ENCODE results near the gene ABTB2.

The ABTB2 gene

GRCh38 chr11:34340653-34341052 lies 17.2 kb downstream of the ABTB2 start:
- DNase-seq, result no peak

GRCh38 chr11:34339149-34340064 lies 18.4 kb downstream of the ABTB2 start:
- DNase-seq, result no peak

GRCh38 chr11:34337016-34337415 lies 20.8 kb downstream of the ABTB2 start:
- no peak for DNase-seq

- no peak for DNase-seq
Observed at GRCh38 chr11:34335801-34336200, 22.0 kb downstream of the ABTB2 start.

- DNase-seq, result no peak
Observed at GRCh38 chr11:34335331-34335730, 22.5 kb downstream of the ABTB2 start.

GRCh38 chr11:34333787-34334186 lies 24.0 kb downstream of the ABTB2 start:
- DNase-seq, result no peak

GRCh38 chr11:34332524-34332923 lies 25.3 kb downstream of the ABTB2 start:
- DNase-seq, result no peak

- no peak for DNase-seq
Observed at GRCh38 chr11:34331736-34332135, 26.1 kb downstream of the ABTB2 start.

- DNase-seq, result no peak
Observed at GRCh38 chr11:34331329-34331728, 26.5 kb downstream of the ABTB2 start.

- no peak for DNase-seq
Observed at GRCh38 chr11:34330653-34331052, 27.2 kb downstream of the ABTB2 start.

GRCh38 chr11:34329876-34330275 lies 27.9 kb downstream of the ABTB2 start:
- DNase-seq, result no peak

- no peak for DNase-seq
Observed at GRCh38 chr11:34328632-34328910, 29.2 kb downstream of the ABTB2 start.

GRCh38 chr11:34327804-34328631 lies 29.8 kb downstream of the ABTB2 start:
- DNase-seq, result no peak

GRCh38 chr11:34324466-34324865 lies 33.3 kb downstream of the ABTB2 start:
- no peak for DNase-seq

- DNase-seq, result no peak
Observed at GRCh38 chr11:34323601-34324000, 34.2 kb downstream of the ABTB2 start.

- DNase-seq, result no peak
Observed at GRCh38 chr11:34318111-34319037, 39.4 kb downstream of the ABTB2 start.

- DNase-seq, result no peak
Observed at GRCh38 chr11:34317666-34318065, 40.1 kb downstream of the ABTB2 start.

GRCh38 chr11:34317036-34317360 lies 40.8 kb downstream of the ABTB2 start:
- no peak for DNase-seq

GRCh38 chr11:34316347-34317035 lies 41.3 kb downstream of the ABTB2 start:
- DNase-seq, result no peak

- no peak for DNase-seq
Observed at GRCh38 chr11:34315394-34315793, 42.4 kb downstream of the ABTB2 start.

GRCh38 chr11:34314936-34315335 lies 42.9 kb downstream of the ABTB2 start:
- no peak for DNase-seq

- DNase-seq, result no peak
Observed at GRCh38 chr11:34314176-34314575, 43.6 kb downstream of the ABTB2 start.

- no peak for DNase-seq
Observed at GRCh38 chr11:34313099-34313517, 44.7 kb downstream of the ABTB2 start.

Measured in activated CD4-positive, alpha-beta T cell treated with anti-CD3 and anti-CD28 coated beads, Interleukin-10, Interleukin-2, amounts not matched to agents 100 ng/mL and 50 ng/mL, durations not matched to agents 16 hours and 8 hours (primary cell).